Measurements from ENCODE around the gene IDH3G. TPM values are rescaled to one million over a fixed set of nuclear protein-coding genes. Genes with fewer than 3 reads are reported as not detected.

IDH3G gene
- total RNA-seq, 1 experiment from 2014 or later: 173 TPM

- no peak for DNase-seq (ENCODE audit: low spot score)
Observed at GRCh38 chrX:153736071-153736820, 57.9 kb downstream of the IDH3G start.

Other genes with a start within 250 kb of the IDH3G start
- 107 and 122 TPM in 2 replicates for gene CCNQ, start 195.2 kb downstream of the IDH3G start, total RNA-seq (2014; rRNA removed; shearing (Covaris generic))
- gene DUSP9, start 147.2 kb downstream of the IDH3G start, total RNA-seq (2014; rRNA removed; shearing (Covaris generic)): not detected in 2 replicates
- 0.99 and 1.1 TPM in 2 replicates for gene PNCK, start 120.6 kb downstream of the IDH3G start, total RNA-seq (2014; rRNA removed; shearing (Covaris generic))
- gene SLC6A8, start 106.4 kb downstream of the IDH3G start, total RNA-seq (2014; rRNA removed; shearing (Covaris generic)): 98.8 and 127 TPM in 2 replicates
- gene BCAP31, start 70.0 kb downstream of the IDH3G start, total RNA-seq (2014; rRNA removed; shearing (Covaris generic)): 387 and 409 TPM in 2 replicates
- 28.2 and 31.6 TPM in 2 replicates for gene ABCD1, start 69.5 kb downstream of the IDH3G start, total RNA-seq (2014; rRNA removed; shearing (Covaris generic))
- 7.0 and 10.3 TPM in 2 replicates for gene PLXNB3, start 30.1 kb downstream of the IDH3G start, total RNA-seq (2014; rRNA removed; shearing (Covaris generic))
- gene SRPK3, start 13.3 kb downstream of the IDH3G start, total RNA-seq (2014; rRNA removed; shearing (Covaris generic)): 1.1 and 5.6 TPM in 2 replicates
- gene SSR4, start 293 bp upstream of the IDH3G start, total RNA-seq (2014; rRNA removed; shearing (Covaris generic)): 496 and 561 TPM in 2 replicates
- gene PDZD4, start 36.2 kb upstream of the IDH3G start, total RNA-seq (2014; rRNA removed; shearing (Covaris generic)): 0.33 TPM in 1 of 2 replicates, not detected in the other
- gene L1CAM, start 91.8 kb upstream of the IDH3G start, total RNA-seq (2014; rRNA removed; shearing (Covaris generic)): not detected in 2 replicates
- gene AVPR2, start 110.3 kb upstream of the IDH3G start, total RNA-seq (2014; rRNA removed; shearing (Covaris generic)): not detected in 2 replicates
- 3.4 and 6.5 TPM in 2 replicates for gene ARHGAP4, start 131.9 kb upstream of the IDH3G start, total RNA-seq (2014; rRNA removed; shearing (Covaris generic))
- 304 and 321 TPM in 2 replicates for gene NAA10, start 140.7 kb upstream of the IDH3G start, total RNA-seq (2014; rRNA removed; shearing (Covaris generic))
- 0.08 and 0.91 TPM in 2 replicates for gene RENBP, start 150.3 kb upstream of the IDH3G start, total RNA-seq (2014; rRNA removed; shearing (Covaris generic))
- gene HCFC1, start 177.4 kb upstream of the IDH3G start, total RNA-seq (2014; rRNA removed; shearing (Covaris generic)): 106 and 124 TPM in 2 replicates
- 21.4 and 23.4 TPM in 2 replicates for gene TMEM187, start 178.4 kb upstream of the IDH3G start, total RNA-seq (2014; rRNA removed; shearing (Covaris generic))
- gene IRAK1, start 225.5 kb upstream of the IDH3G start, total RNA-seq (2014; rRNA removed; shearing (Covaris generic)): 536 and 557 TPM in 2 replicates